T-helper 2 cell treated with Interferon-gamma antibody and Interleukin-4, amounts not matched to agents 100 ng/mL and 5 ng/mL, for 36 hours (primary cell): Measurements from ENCODE around the gene SALL1. TPM values are rescaled to one million over a fixed set of nuclear protein-coding genes. Genes with fewer than 3 reads are reported as not detected.

Source experiments
- intact Hi-C: fragments of 100-400 bp; cut with micrococcal nuclease; formaldehyde crosslinking; loops from one replicate; pipeline ENCODE4 v1.15.1; 2023
- total RNA-seq: library from RNA; stranded (reverse); gene quantifications from 2 replicates; pipeline ENCODE4 v1.2.3, GENCODE V29; 2022

SALL1 gene
- not detected in 2 replicates for total RNA-seq

GRCh38 chr16:51150888-51151320 lies at the start of gene SALL1:
Gene SALL1, minus strand, starts transcription at chr16:51151270. Its CDS starts 29 bp downstream, at chr16:51151241.
- intact Hi-C loops = no loop called here

GRCh38 chr16:51200793-51201192 lies 49.7 kb upstream of the SALL1 start:
- intact Hi-C loops = no loop called here

DNA sequence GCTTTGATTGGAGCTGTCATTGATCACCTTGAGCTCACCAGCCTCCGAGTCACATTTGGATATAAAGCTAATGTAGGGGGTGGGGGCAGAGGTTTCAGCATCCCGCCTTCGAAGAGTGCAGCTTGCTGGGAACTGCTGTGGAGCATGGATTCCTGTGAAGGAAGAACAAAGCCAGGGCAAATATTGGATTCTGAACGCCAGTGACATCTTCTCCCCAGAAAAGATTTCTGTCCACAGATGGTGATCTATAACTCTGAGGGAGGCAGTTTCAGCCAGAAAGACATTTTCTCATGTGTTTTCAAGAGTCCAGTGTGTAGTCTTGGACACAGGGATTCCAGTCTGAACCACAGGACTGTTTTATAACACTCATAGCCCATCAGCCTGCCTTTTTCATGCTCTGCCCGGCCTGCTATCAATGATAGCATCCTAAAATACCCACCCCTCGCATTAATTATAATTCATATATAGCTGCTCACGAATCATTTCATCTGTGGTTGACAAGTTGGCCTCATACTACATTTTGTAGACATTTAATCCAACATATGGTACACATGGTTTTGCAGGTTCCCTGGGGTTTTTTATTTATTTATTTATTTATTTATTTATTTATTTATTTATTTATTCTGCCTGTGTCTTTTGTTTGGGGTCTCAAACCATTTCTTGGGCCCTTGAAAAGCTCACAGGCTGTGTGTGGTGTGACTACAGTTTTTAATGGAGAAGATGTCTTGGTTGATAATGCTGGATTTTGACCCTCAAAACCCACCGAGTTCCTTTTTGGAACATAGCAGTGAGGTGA lies 47.1 kb upstream of the SALL1 start:
- intact Hi-C loops = no loop called here

GRCh38 chr16:51193879-51194278 lies 42.8 kb upstream of the SALL1 start:
- intact Hi-C loops = no loop called here

DNA sequence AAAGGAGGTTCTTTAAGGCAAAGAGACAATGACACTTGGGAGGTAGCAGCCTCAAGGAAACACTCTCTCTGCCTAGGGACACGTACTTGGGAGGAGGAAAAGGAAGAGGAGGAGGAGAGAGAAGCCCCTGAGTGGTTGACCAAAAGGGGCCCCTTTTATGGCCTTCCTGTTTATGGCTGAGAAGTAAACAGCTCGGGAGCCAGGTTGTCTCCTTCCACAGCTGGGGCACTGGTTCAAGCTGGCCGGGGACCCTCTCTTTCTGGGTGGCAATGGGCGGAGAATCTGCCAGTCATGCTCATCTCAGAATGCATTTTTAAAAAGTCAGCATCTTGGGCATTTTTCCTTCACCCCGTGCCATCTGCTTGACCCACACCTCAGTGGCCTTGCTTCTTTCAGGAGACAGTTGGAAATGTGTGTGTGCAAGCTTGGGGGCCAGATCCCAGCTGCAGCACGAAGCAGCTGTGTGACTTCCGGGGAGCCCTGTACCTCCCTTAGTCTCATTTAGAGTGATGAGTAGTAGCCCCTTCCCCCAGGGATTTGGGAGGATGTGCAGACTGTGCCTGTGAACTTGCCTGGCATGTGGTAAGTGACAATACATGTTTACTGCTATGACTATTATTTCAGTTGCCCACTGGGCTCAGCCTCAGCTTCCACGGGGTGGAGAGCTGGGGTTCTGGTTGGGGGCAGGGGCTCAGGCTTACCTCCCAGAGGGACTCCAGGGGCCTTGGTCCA lies 33.8 kb upstream of the SALL1 start:
- intact Hi-C loops = no loop called here

GRCh38 chr16:51181503-51181811 lies 30.4 kb upstream of the SALL1 start:
- intact Hi-C loops = no loop called here

DNA sequence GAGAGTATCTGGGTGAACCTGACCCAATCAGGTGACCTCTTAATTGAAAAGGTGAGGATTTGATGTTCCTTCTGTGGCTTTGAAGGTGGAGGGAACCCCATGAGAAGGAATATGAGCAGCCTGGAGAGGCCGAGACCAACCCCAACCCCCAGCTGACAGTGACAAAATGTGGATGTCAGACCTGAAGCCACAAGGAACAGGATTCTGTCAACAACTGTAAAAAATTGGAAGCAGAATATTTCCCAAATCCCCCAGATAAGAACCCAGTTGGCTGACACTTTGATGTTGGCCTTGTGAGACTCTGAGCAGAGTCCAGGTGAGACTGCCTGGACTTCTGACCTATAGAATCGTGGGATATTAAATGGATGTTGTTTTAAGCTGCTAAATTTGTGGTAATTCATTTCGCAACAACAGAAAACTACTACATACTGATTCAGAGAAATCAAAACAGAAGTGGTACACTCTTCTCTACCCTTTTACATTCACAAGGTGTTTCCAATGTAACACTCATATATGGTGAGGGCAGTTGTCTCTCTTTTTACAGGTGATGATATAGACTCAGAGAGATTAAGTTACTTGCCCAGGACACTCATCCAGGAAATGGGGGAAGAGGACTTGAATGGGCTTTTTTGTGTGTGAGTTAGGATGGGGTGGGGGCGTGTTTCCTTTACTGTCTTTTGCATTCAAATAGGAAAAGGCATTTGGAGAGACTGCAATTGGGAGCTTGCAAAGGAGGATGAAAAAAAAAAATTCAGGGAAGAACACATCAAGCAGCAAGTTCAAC lies 29.8 kb upstream of the SALL1 start:
- intact Hi-C loops = no loop called here

GRCh38 chr16:51175081-51175480 lies 24.0 kb upstream of the SALL1 start:
- intact Hi-C loops = no loop called here

DNA sequence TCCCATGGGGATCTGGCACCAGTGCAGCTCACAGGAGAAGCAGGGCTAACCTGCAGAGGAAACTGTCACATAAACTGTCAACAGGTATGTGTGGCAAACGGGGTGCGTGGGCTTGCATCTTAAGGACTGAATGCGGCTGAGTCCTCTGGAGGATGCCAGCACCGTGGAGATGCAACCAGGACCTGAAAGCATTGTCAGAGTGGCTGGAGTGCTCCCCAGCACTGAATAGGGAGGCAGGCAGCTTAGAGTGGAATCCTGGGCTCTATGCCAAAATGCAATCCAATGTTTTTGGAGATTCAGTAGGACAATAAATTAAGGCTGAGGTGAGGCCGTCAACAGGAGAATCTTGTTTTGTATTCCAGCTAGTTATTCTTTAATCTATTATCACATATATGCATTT lies 21.3 kb upstream of the SALL1 start:
- intact Hi-C loops = no loop called here

- intact Hi-C loops = no loop called here
These were observed 17.7 kb upstream of the SALL1 start for GRCh38 chr16:51168755-51169154.

- intact Hi-C loops = no loop called here
These were observed 16.3 kb upstream of the SALL1 start for GRCh38 chr16:51167170-51167895.

- intact Hi-C loops = no loop called here
These were observed 15.5 kb upstream of the SALL1 start for GRCh38 chr16:51166541-51166940.

DNA sequence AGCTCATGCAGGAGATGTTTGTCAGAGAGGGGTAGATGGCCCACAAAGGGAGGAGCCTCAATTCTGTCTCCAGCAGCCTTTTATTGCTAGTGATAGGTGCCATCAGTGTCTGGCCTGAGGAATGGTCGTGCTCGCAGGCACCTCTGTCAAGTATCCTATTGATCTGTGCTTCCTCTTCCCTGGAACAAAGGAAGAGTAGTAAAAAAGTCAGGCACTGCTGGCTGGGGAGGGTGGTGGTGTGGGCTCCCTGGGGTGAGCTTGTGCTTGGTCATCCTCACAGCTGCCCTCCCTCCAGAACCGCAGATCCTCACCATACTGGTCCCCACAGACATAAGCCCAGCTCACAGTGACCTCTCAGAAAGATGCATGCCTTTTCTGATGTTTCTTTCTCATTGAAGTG lies 15.0 kb upstream of the SALL1 start:
- intact Hi-C loops = no loop called here

GRCh38 chr16:51165043-51165442 lies 14.0 kb upstream of the SALL1 start:
- intact Hi-C loops = no loop called here

DNA sequence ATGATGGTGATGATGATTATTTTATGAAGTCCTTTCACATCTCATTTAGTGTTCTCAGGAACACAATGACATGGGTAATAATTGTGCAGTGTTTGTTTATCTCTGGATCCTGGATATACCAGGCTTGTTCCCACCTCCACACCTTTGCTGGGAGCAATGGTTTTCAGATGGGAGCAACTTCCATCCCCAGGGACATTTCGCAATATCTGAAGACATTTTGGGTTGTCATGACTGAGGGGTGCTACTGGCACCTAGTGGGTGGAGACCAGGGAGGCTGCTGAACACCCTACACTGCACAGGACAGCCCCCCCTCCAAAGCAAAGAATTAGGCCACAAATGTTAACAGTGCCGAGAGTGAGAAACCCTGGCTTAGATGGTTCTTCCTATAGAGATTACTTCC lies 13.5 kb upstream of the SALL1 start:
- intact Hi-C loops = no loop called here

DNA sequence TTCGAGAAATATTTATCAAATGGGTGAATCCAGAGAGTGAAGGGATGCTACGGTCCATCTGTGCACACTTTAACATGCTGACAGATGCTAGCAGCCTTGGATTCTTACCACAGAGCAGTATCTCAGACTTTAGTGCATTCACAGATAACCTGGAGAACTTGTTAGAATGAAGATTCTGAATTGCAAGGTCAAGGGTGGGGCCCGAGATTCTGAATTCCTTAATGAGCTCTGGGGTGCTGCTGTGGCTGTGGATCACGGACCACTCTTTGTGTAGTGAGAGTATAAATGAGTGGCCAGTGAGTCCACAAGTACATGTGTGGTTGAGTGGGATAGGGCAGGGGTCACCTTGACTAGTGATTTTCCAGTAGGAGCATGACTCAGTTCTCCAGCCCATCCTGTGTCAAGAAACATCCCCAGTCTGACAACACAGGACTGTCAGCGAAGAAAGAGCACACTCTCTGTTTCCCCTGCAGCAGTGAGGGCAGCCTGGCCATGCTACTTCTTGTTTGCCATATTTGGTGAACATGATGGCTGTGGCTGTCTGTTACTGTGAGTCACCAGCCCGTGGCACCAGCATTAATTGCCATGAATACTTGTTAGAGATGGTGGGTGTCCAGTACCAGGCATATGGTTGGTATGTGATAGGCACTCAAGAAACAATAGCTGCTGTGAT lies 13.0 kb upstream of the SALL1 start:
- intact Hi-C loops = no loop called here

- intact Hi-C loops = no loop called here
These were observed 12.3 kb upstream of the SALL1 start for GRCh38 chr16:51163366-51163765.

- intact Hi-C loops = no loop called here
These were observed 10.5 kb upstream of the SALL1 start for GRCh38 chr16:51161440-51162195.

GRCh38 chr16:51159865-51160264 lies 8.8 kb upstream of the SALL1 start:
- intact Hi-C loops = no loop called here

GRCh38 chr16:51159296-51159695 lies 8.2 kb upstream of the SALL1 start:
- intact Hi-C loops = no loop called here
